Liver (tissue), 3 donors: Measurements from ENCODE around the gene SSBP2.

Experiments used
- CTCF ChIP-seq: fragments of 150-350 bp; IDR thresholded peaks from 2 replicates; pipeline ENCODE4 v1.5.1; 2017; ENCODE audit warnings: improper control_type of control experiment, low read depth, low read length; ENCODE audit not compliant: missing input control
- EGR1 ChIP-seq, 2 donors: IDR thresholded peaks; 2 replicates each; pipeline ENCODE4 v1.6.1; 2016 to 2018; ENCODE audit warnings: antibody characterized with exemption in 2 of 2, low read depth in 2 of 2
- MAX ChIP-seq: IDR thresholded peaks from 2 replicates; pipeline ENCODE4 v1.6.1; 2016; ENCODE audit warnings: antibody characterized with exemption
- SP1 ChIP-seq: IDR thresholded peaks from 2 replicates; pipeline ENCODE4 v1.6.1; 2018; ENCODE audit warnings: antibody characterized with exemption, mild to moderate bottlenecking
- YY1 ChIP-seq: IDR thresholded peaks from 2 replicates; pipeline ENCODE4 v1.6.1; 2016; ENCODE audit warnings: antibody characterized with exemption, mild to moderate bottlenecking
- donor health status: healthy.
- donor health status: healthy.

GRCh38 chr5:81553567-81554212 is 197.2 kb downstream of the SSBP2 start:
- TF ChIP-seq MAX: no peak
- no peak for TF ChIP-seq CTCF
- no peak for TF ChIP-seq EGR1 (IDR thresholded peaks at IDR 0.05; ENCODE audit: low read depth in 2 of 2)
- TF ChIP-seq SP1: no peak
- TF ChIP-seq YY1: no peak
